Activated CD4-positive, alpha-beta T cell treated with anti-CD3 and anti-CD28 coated beads, Interleukin-10, Interleukin-2, amounts not matched to agents 100 ng/mL and 50 ng/mL, durations not matched to agents 16 hours and 8 hours (primary cell): ENCODE results near the gene TSPAN3.
A peak's percentile ranks its signal among the peaks of the same experiment; 100 is the strongest.

Source experiments
- DNase-seq: peaks from one replicate; pipeline ENCODE4 v3.0.0-alpha.2; 2020

The TSPAN3 gene

GRCh38 chr15:77032647-77033416 is 38.1 kb downstream of the TSPAN3 start:
- no peak for DNase-seq

- no peak for DNase-seq
Observed at GRCh38 chr15:77032052-77032646, 38.8 kb downstream of the TSPAN3 start.

- peak; percentile 25 for DNase-seq
Observed at GRCh38 chr15:77031376-77032050, 39.4 kb downstream of the TSPAN3 start.

GRCh38 chr15:77030928-77031375 is 40.0 kb downstream of the TSPAN3 start:
- no peak for DNase-seq

GRCh38 chr15:77030048-77030927 is 40.6 kb downstream of the TSPAN3 start:
- DNase-seq, result no peak

GRCh38 chr15:77029166-77030047 is 41.5 kb downstream of the TSPAN3 start:
- DNase-seq, result no peak

GRCh38 chr15:77028451-77029165 is 42.3 kb downstream of the TSPAN3 start:
- DNase-seq, result no peak

- DNase-seq, result no peak
Observed at GRCh38 chr15:77027697-77028450, 43.0 kb downstream of the TSPAN3 start.

GRCh38 chr15:77027111-77027696 is 43.7 kb downstream of the TSPAN3 start:
- DNase-seq, result no peak

GRCh38 chr15:77026501-77027110 is 44.3 kb downstream of the TSPAN3 start:
- no peak for DNase-seq

- DNase-seq, result no peak
Observed at GRCh38 chr15:77025941-77026411, 44.9 kb downstream of the TSPAN3 start.

- no peak for DNase-seq
Observed at GRCh38 chr15:77025083-77025901, 45.6 kb downstream of the TSPAN3 start.

GRCh38 chr15:77024273-77025082 is 46.4 kb downstream of the TSPAN3 start:
- DNase-seq, result peak; percentile 75

GRCh38 chr15:77023576-77024272 is 47.2 kb downstream of the TSPAN3 start:
- no peak for DNase-seq

- no peak for DNase-seq
Observed at GRCh38 chr15:77022646-77023575, 48.0 kb downstream of the TSPAN3 start.
